GM21447 (cell line): ENCODE results near the gene RHOH.
"Not testable (repeated sequence)": the region's sequence is repeated elsewhere in the genome, so short reads cannot be mapped to it uniquely, and the experiment has no call there.

Source experiments
- ATAC-seq: cut with Tn5 transposase; IDR thresholded peaks from one replicate; pipeline ENCODE4 v1.9.1; 2021; ENCODE audit not compliant: unreplicated experiment

Gene RHOH

GRCh38 chr4:40289366-40290188 lies 92.7 kb downstream of the RHOH start:
- peak; percentile 55 for ATAC-seq

GRCh38 chr4:40290611-40291186 lies 93.9 kb downstream of the RHOH start:
- not testable (repeated sequence) for ATAC-seq

GRCh38 chr4:40292313-40292759 lies 95.5 kb downstream of the RHOH start:
- ATAC-seq, result no peak

GRCh38 chr4:40294339-40294738 lies 97.5 kb downstream of the RHOH start:
- ATAC-seq, result no peak

GRCh38 chr4:40295030-40295429 lies 98.2 kb downstream of the RHOH start:
- ATAC-seq, result not testable (repeated sequence)

- no peak for ATAC-seq
Observed at GRCh38 chr4:40295572-40295971, 98.7 kb downstream of the RHOH start.
